ENCODE data around the gene NSUN4.
"Not testable (repeated sequence)": the region's sequence is repeated elsewhere in the genome, so short reads cannot be mapped to it uniquely, and the experiment has no call there.

Gene NSUN4

DNA sequence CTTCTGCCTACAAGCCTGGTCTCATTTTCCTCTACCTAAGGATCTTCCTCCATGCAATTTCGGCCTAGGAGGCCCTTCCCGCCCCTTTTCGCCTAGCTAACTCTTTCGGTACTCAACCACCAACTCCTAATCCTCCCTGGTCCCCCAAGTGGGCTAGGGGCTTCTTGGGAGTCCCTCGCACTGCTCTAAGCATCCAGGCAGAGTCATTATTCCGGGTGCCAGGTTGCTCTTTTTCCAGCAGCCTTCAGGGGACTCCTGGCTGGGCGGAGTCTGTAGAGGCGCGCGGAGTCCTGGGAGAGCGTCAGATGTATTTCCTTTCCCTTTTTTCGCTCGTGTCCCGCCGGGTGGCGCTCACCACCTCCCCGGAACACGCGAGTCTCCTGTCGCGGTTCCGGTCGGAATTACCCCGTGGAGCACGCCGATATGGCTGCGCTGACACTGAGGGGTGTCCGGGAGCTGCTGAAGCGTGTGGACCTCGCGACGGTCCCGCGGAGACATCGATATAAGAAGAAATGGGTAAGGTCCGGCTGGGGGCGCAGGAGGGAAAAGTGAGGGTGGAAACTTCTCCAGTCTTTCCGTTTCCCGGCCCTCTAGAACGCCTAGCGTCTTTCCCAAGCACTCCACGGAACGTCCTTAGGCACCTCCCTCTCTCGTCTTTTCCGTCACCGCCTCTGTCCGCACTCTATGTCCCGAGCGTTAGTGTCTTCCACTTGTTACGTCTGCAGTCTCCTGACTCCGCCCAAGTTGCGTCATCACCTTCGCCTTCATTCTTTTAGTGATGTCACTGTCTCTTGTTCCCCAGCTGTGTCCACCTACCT is at the start of gene NSUN4:
TSS of gene NSUN4 (plus strand) at position 404 of the 818 bp plus-strand sequence. CDS start at position 424, 20 bp downstream.
- peak; percentile 86 for DNase-seq

DNA sequence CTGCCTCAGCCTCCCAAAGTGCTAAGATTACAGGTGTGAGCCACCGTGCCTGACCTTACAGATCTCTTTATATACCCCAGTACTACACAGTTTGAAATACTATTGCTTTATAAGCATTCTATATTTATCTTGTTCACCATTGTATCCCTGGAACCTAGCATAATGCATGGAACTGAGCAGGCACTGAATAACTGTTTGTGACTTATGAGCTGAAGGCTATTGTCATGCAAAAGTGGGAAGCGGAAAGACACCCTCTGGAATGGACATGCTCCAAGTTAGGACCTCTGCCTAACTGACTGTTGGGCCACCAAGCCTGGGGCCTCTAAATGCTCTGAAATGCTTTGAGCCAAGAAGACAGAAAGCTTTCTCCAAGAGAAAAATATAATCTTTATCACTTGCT is 45.3 kb upstream of the NSUN4 start:
- DNase-seq, result no peak

GRCh38 chr1:46298387-46298786 is 42.2 kb upstream of the NSUN4 start:
- no peak for DNase-seq

GRCh38 chr1:46300673-46301405 is 39.8 kb upstream of the NSUN4 start:
- no peak for DNase-seq

GRCh38 chr1:46301406-46301807 is 39.2 kb upstream of the NSUN4 start:
- DNase-seq, result no peak

DNA sequence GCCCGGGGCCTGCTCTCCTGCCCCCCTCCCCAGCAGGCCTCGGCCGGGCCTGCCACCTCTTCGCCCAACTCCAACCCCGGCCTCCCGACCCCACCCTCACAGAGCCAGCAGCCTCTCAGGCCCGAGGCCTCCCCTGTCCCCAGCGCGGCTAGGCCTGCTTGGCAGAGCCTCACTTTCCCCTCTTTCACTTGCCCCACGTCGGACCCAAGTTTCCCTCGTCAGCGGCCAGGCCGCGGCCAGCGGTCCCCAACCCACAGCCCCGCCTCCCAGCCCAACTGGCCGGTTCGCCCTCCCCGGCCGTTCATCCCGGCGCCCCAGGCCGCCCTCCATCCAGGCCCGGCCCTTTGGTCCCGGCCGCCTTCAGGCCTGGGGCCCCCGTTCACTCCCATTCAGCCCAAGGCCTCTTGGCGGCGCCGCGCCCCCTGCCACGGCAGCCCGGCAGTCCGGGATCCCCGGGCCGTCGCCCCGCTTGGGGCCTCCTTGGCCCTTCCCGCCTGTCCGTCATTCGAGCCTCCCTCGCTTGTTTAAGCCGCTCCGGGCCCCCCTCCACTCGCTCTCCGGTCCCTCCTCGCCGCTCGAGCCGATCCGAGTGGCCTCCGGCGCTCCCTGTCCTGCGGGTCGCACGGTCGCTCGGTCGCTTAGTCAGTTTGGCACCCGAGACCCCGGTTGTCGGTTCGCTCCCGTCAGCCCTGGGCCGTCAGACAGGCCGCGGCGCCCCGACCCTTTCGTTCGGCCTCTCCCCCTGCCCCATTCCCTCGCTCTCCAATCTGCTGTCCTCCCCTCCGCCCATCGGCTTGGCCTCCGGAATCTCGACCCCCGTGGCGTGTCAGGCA is 38.6 kb upstream of the NSUN4 start:
- DNase-seq, result no peak

DNA sequence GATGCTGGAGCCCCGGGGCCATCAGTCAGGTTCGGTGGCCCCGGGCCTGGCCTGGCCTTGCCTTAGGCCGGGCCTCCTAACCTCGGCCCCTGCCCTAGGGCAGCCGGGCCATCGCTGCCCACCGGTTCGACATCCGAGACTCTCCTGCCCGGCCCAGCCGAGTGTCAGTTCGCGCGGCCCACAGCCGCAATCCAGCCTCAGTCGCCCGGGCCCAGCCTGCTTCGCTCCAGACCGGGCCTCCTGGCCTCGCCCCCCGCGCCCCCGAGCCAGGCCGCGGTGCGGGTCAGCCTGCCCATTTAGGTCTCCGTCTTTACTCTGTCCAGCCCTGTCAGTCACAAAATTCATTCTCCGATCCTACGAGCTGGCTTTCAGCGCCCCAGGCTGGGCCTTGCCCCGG is 38.0 kb upstream of the NSUN4 start:
- DNase-seq, result no peak

- DNase-seq, result peak; percentile 94
Observed at GRCh38 chr1:46303038-46303871, 37.4 kb upstream of the NSUN4 start, which contains the start of the genes LRRC41 and UQCRH. TSS of gene LRRC41 (minus strand) at chr1:46303616. CDS start at chr1:46303322, 294 bp downstream. TSS of gene UQCRH (plus strand) at chr1:46303698. CDS start at chr1:46303767, 69 bp downstream.

- DNase-seq, result no peak
Observed at GRCh38 chr1:46303872-46304326, 36.7 kb upstream of the NSUN4 start.

GRCh38 chr1:46306159-46306530 is 34.5 kb upstream of the NSUN4 start:
- no peak for DNase-seq

GRCh38 chr1:46309401-46310159 is 31.0 kb upstream of the NSUN4 start:
- no peak for DNase-seq

DNA sequence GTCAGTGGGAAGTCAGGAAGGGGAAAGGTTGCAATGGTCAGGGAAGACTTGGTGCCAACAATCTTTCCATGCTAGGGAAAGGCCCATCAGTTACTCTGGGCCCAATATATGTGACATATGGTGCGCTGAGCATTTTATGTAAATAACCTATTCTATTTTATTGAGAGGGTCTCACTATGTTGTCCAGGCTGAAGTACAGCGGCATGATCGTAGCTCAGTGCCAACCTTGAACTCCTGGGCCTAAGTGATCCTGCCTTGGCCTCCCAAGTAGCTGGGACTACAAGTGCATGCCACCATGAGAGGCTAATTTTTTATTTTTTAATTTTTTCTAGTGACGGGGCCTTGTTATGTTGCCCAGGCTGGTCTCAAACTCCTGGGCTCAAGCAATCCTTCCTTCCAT is 30.3 kb upstream of the NSUN4 start:
- no peak for DNase-seq

DNA sequence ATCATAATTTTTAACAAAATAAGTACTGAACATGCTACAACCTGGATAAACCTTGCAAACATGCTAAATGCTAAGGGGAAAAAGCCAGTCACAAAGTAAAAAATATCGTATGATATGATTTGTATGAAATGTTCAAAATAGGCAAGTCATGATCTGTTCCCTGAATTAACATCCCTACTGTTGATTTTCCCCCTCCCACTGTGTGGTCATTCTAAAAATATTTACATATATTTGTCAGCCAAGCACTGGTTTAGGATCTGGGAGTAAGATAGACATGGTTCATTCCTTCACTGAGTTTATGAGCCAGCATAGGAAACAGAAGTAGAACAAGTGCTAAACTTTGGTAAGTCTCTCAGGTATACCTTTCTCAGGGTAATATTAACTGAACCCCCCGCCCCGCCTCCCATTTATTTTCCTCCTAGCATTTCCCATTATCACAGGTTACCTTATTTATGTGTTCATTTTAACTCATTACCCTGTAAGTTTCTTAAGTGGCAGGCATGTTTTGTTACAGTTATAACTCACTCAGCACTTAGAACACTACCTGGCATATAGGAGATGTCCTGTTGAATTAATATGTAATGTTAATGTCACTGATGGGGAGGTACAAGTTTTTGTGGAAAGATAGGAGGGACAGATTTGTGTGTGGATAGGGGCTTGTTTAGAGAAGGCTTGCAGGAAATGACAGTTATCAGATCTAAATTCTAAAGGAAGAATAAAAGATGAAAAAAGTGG is 24.8 kb upstream of the NSUN4 start:
- no peak for DNase-seq

GRCh38 chr1:46317323-46317722 is 23.3 kb upstream of the NSUN4 start:
- no peak for DNase-seq

DNA sequence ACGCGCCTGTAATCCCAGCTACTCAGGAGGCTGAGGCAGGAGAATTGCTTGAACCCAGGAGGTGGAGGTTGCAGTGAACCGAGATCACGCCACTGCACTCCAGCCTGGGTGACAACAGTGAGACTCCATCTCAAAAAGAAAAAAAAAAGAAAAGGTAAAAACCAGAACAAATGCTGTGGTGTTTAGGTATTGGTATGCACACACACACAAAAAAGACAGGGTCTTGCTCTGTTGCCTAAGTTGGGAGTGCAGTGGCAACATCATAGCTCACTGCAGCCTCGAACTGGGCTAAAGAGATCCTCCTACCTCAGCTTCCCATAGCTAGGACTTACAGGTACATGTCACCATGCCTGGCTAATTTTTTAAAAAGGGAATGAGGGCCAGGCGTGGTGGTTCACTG is 21.3 kb upstream of the NSUN4 start:
- not testable (repeated sequence) for DNase-seq

GRCh38 chr1:46319960-46320914 is 20.4 kb upstream of the NSUN4 start:
- not testable (repeated sequence) for DNase-seq

DNA sequence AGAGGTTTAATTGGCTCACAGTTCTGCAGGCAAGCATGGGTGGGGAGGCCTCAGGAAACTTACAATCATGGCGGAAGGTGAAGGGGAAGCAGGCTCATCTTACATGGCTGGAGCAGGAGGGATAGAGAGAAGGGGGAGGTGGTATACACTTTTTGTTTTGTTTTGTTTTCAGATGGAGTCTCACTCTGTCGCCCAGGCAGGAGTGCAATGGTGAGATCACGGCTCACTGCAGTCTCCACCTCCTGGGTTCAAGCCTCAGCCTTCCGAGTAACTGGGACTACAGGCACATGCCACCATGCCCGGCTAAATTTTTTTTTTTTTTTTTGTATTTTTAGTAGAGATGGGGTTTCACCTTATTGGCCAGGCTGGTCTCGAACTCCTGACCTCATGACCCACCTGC is 18.4 kb upstream of the NSUN4 start:
- DNase-seq, result not testable (repeated sequence)

GRCh38 chr1:46325285-46326076 is 15.1 kb upstream of the NSUN4 start:
- not testable (repeated sequence) for DNase-seq

Data from NCI-H1092 treated with DMSO at 0.1 percent for 48 hours (cell line).